Nucleus accumbens (tissue), 56 donors: ENCODE measurements around the gene FBXO7.
"Not testable (repeated sequence)": the region's sequence is repeated elsewhere in the genome, so short reads cannot be mapped to it uniquely, and the experiment has no call there.

Experiments used
- DNase-seq, 56 donors: peaks; one replicate each; lab custom pipeline; 2025; lab: John Stamatoyannopoulos, UW

FBXO7 gene

DNA sequence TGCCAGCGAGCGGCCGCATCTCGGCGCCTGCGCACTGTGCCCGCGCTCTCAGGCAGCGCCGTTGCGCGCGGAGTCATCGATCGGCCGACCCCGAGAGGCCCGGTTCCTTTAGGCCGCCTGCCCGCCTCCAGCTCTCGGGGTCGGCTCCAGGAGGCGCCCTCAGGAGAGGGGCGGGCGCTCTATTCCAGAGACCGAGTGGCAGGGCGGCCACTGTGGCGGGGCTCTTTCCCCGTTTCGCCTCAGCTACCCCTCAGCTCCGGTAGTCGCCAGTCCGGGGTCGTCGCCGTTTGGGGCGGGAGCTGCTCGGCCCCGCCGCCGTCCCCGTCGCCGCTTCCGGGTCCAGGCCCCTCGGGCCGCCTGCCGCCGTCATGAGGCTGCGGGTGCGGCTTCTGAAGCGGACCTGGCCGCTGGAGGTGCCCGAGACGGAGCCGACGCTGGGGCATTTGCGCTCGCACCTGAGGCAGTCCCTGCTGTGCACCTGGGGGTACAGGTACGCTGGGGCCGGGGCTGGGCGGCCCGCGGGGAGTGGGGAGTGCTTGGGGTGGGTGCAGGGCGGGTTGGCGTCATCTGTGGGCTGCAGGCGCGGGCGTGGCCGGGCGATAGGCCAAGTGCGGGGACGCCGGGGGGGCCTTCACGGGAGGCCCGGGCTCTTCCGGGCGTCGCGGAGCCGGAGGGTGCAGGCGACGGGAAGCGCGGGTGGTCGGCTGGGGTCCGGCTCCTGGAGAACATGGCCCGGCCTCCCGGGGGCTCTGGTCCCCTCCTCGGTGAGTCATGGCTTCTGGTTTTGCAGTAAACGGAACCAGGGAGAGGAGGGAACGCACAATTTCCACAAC is at the start of gene FBXO7:
Gene FBXO7, plus strand, starts transcription at position 177 of the 833 bp plus-strand sequence. Its CDS starts 192 bp downstream, at position 369.
- peak in 55 of 56 donors; percentile 58 to 94 (median 86) for DNase-seq

DNA sequence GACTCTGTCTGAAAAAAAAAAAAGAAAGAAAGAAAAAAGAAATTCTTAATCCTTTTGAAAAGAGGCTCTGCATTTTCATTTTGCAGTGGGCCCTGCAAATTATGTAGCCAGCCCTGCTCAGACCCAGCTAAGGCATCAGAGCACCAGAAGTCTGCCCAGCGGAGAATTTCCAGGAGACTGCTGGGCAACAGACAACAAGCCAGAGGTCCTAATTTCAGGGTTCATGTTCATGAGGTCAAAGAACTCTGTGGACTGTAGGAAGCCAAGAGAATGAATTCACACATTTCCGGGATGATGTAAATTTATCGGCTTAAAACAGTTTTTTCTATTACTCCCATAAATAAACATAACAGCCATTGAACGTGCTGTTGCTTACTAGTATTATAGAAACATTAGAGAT is 47.7 kb upstream of the FBXO7 start:
- no peak for DNase-seq

DNA sequence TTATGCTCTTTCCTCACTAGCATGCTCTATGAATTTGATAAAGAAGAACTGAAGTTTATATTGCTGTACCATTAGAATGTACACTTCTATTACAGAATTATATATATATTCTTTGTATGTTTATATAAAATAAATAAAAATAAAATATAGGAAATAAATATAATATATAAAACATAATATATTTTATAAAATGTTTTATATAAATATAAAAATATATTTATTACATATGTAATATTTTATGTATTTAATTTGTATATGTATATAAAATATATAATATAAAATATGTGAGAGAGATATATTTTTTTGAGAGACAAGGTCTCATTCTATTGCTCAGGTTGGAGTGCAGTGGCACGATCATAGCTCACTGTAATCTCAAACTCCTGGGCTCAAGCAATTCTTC is 44.3 kb upstream of the FBXO7 start:
- no peak for DNase-seq

DNA sequence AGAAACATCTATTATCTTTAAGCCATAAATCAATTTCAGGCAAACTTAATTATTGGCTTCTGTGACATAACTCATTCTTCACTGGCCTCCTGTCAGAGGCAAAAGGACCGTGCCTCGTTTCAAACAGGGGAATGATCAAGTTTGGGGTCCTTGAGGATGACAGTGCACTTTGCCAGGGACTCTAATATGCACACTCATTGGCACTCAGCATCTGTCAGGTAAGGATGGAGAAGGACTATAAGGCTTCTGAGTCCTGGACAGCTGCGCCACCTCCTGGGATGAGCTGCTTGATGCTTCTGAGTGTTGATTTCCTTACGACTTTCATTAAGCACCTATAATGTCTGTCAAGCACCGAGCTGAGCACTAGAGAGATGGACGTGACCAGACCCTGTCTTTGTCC is 30.5 kb upstream of the FBXO7 start:
- DNase-seq, result no peak

DNA sequence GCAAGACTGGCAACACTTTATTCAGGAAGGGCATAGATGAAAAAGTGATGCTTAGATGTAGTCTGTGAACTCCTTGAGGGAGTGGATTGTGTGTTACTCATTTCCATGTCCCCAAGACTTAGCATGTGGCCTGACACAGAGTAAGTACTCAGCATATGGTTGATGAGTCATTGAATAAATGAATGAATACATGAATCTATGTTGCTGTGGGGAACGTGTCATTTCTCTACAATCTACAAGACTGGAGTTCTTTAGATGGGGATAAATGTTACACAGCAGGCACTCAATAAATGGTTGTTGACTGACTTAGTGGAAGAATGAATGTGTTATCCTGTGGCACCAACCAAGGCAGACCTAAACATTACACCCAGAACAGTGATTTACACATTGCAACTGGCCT is 28.3 kb upstream of the FBXO7 start:
- DNase-seq, result no peak

DNA sequence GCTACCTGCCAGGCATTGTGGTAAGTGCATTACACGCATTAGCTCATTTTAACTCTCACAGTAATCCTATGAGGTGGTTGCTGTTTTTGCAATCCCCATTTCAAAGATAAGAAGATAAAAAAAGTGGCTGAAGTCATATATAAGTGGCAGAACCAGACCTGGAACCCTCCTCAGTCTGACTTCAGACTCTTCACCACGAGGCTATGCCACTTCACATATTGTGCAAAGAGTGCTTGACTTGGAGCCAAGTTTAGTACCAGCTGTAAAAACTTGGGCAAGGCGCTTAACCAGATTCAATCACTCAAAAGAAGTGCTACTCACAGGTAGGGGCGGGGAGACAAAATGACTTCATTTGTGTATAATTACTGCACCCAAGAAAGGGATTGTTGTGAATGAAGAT is 25.6 kb upstream of the FBXO7 start:
- no peak for DNase-seq

DNA sequence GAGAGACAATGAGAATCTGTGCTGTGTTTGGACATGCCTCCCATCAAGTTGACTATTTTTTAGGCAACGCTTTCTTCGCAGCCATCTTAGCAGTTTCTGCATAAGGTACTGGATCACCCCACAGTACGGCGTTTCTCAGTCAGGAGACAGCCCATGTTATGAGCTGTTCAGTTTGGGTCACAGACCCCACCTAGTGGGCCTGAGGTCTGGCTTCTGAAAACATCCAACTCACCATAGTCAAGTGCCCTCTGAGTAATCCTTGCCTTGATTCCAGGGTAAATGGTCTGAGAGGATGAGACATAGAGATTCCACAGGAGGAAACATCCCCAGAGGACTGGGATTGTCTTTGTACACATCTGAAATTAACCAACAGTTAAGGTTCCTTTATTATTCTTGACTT is 17.6 kb upstream of the FBXO7 start:
- no peak for DNase-seq

DNA sequence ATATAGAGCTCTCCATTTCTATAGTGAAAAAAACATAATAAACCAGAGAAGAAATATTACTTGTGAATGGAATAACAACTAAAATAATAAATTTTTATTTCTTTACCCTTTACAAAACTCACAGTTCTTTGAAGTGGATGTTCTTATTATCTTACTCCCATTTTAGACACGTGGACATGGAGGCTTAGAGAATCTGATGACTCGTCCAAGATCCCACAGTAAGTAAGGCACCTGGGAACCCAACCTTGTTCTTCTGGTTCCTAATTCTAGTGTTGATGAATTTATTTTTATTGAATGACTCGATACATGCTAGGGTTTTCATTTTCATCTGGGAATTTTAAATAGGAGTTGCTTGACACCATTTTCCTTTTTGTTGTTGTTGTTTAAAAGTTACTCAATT is 12.2 kb upstream of the FBXO7 start:
- DNase-seq, result no peak

DNA sequence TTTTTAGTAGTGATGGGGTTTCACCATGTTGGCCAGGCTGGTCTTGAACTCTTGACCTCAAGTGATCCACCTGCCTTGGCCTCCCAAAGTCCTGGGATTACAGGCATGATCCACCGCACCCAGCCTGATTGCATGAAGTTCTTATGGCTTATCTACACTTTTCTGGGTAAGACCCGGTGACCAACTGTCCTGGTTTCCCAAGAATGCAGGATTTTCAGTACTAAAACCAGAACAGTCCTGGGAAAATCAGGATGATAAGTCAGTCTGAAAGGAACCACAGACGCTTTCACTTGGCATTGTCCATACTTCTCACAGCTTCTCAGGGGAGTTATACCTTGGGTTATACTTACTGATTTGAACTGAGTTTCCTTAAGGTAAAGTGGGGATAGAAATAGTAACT is 8.9 kb upstream of the FBXO7 start:
- DNase-seq, result no peak

DNA sequence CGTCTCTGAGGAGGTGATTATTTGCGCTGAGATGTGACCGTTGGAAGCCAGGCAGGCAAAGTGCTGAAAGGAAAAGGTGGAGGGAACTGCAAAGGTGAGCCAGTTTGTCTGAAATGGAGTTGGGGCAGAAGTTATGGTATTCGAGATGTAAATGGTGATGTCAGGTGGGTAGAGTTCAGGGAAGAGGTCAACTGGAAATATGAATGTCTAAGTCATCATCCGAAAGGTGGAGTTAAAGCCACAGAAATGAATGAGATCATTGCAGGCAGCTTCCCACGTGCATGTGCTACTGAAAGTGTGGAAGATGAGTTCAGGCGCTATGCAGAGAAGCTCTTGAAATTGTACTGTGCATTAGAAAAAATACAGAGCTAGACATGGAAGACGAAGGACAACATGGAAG is 8.1 kb upstream of the FBXO7 start:
- no peak for DNase-seq

DNA sequence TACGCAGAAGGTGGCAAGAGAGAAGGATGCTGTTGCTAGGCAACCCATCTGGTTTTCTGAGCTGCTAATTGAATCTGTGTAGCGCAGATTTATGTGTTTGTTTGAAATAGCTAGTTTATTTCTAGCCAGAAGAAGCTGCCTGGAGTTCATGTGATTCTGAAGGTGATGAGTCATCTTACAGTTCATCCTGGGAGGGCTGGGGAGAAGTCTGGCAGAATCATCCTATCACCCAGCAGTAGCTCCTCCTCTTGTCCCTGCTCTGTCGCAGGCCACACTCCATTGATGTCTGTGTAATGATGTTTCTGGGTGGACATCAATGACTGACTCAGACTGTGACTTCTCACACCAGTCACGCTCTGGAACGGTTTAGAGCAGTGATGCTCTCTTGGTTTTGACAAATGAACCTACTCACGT is 4.8 kb upstream of the FBXO7 start:
- peak in 36 of 56 donors; percentile 3 to 86 (median 28) for DNase-seq

DNA sequence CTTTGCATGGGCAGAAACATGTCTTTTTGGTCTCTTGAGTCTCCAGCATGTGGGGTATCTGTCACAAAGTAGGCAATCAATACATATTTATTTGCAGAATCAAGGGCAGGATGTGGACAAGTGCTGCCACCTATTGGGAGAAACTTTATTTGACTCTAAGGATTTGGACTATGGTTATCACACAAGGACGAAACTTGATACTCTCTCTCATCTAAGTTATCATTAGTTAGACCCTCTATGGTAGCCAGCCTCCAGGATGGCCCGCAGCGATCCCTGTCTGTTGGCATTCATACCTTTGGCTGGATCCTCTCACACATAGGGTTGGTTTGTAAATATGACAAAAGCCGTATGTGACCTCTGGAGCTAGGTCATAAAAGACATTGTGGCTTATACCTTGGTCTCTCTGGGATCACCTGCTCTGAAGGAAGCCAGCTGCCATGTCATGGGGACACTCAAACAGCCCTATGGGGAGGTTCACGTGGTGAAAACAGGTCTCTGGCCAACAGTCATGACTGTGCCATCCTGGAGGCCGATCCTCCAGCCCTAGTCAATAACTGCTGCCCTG is 1.1 kb upstream of the FBXO7 start:
- peak in 23 of 56 donors; percentile 3 to 52 (median 18) for DNase-seq

DNA sequence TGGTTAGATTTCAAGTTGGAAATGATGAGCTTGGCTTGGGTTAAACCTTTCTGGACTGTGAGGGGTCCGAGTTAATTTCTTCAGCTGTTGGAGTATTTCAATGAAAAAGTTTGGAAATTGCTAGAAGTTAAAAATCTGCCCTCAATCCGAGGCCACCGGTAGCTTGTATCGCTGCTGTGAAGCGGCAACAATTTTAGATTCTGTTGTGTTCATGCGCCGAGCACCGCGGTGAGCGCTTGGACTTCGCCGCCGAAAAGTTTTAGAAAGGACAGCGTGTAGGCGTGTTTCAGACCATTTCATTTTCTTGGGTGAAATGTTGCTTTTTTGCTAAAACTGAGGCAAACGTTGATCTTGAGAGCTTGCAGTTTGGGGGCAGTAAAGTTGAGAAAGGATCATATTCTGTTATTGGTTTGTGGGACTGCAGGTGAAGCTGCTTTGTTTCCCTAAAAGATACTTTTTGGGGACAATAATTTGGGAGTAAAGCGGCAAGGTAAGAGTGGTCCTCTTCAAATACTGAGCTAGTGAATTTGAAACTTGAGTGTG is 928 bp downstream of the FBXO7 start:
- peak in 36 of 56 donors; percentile 20 to 83 (median 46) for DNase-seq

DNA sequence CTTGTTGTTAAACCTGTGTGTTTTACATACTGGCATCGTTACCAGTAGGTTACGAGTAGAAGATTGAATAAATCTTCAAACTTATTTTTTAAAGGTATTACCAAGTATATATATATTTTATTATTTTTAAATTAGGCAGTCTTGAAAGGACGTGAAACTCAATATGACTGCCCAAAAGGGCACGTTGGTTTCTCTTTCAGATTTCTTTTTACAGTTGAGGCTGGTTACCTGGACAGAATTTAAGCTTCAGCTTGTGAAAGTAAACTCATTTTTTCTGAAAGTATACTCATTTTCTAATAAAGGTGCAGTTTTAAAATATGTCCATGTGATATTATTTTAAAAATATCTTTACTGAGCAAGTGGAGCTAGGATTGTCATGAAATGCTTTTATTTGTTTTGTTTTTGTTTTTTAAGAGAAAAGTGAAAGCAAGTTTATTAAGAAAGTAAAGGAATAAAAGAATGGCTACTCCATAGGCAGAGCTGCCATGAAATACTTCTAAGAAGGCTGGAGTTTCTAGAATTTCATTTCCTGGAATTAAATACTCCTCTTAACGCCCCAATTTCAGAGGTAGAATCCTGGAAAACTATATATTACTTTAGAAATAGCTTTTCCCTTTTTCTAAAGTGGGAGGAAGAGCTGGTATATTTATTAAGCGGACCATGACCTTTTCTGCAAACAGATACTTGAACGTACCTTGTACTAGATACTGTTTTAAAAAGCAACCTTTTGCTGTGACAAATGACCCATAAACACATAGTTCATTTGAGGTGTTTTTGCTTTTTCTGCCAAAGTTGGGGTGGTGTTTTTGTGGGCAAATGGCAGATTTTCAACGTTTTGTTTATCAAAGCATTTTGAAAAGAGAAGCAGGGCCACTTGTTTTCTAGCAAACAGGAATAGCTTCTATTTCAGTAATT is 1.9 kb downstream of the FBXO7 start:
- no peak for DNase-seq

DNA sequence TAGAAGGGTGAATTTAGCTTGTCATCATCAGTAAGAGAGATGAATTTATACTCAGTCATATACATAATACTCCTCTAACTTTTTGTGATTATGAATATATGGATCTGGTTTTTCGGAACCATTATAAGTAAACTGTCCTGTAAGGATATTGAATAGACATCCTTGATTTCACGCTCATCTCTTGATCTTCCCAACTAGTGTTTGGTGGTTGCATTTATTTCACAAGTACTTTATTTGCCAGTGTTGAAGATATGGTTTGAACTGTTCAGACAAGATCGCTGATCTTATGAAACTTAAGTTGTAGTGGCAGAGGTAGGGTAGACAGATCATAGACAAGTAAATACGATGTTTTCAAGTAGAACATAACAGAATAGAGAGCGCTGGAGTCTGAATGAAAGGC is 3.0 kb downstream of the FBXO7 start:
- DNase-seq, result no peak

DNA sequence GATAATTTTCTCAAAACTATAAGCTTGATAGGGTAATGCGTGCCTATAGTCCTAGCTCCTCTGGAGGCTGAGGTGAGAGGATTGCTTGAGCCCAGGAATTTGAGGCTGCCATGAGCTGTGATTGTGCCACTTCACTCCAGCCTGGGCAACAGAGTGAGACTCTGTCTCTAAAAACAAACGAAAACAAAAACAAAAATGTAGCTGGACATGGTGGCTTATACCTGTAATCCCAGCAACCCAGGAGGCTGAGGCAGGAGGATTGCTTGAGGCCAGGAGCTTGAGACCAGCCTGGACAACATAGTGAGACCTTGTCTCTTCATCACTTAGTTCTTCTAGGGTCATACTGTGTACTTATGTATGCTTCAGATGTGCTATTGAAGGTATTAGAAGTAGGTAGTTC is 3.9 kb downstream of the FBXO7 start:
- not testable (repeated sequence) for DNase-seq

DNA sequence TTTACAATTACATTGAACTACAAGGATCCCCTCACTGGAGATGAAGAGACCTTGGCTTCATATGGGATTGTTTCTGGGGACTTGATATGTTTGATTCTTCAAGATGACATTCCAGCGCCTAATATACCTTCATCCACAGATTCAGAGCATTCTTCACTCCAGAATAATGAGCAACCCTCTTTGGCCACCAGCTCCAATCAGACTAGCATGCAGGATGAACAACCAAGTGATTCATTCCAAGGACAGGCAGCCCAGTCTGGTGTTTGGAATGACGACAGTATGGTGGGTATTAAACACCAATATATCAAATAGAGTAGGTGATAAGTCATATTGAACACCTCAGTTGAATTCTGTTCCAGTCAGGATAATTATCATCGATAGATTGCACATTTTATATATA is 4.4 kb downstream of the FBXO7 start:
- DNase-seq, result no peak

DNA sequence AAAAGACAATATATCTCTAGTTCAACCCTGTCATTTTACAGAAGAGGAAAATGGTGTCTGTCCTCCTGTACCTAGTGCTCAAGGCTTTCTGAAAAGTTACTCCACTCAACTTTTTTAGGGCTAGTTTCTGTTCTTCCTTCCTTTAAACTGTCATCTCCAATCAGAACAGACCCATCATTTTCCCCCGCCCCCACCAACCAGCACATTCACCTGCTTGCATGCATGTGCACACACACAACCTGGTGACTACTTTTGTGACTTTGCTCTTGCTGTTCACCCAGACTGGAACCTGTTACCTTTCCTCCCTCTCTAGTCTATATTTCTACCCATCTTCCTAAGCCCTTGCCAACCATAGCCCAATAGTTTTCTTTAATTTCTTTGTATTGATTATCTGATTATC is 5.6 kb downstream of the FBXO7 start:
- no peak for DNase-seq

DNA sequence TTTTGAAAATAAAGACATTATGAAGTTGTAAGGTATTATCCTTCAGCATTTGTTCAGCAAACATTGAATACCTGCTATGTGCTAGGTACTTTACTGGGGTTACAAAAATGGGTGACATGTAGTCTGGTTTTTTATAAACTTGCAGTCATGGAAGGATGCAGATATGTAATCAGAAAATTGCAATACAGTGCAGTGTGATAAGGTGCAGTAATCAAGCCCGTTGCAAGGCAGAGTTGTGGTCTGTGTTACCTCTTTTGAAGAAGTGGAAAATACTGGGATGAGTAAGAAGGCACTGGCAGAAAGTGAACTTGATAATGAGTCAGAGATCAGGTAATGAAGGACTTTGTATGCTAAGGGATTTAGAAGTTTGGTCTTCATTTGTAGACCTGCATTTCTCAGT is 8.1 kb downstream of the FBXO7 start:
- no peak for DNase-seq

DNA sequence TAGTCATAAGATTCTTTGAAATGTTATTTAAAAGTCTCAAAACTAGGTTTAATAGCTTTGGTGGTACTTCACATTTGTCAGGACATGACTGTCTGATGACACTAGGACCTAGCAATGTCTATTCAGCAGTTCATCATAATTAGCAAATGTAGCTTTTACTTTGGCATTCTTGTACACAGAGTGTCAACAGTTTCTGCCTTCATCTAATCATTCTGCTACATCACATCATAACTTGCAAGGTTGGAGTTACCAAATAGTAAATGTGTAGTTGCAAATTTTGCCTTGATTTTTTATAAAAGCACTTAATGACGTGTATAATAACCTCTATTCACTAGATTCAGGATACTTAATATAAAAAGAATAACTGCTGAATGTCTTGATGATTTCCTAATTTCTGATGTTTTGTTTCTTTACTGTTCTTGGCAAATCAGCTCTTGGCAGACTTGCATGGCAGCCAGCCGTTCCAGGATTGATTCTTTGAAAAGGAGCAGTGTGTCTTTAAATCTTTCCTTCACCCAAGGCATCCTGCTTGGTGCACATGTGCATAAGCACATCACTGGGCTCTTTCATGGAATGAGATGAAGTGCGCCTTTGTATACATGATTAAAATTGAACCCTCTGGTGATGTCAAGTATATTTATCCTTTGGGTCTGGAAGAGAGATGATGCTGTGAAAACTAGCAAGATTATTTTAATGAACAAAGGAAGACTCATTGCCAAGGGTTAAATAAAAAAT is 12.2 kb downstream of the FBXO7 start:
- peak in 16 of 56 donors; percentile 11 to 37 (median 27) for DNase-seq
